Glutamatergic neuron (in vitro differentiated cells): Measurements from ENCODE around the gene MAP6D1. TPM values are rescaled to one million over a fixed set of nuclear protein-coding genes. Genes with fewer than 3 reads are reported as not detected.

ENCODE experiments used
- DNase-seq: peaks from one replicate; pipeline ENCODE4 v3.0.0; 2022
- H3K27ac Mint-ChIP-seq: one replicate; pipeline ENCODE4 v1.8.0; 2020; ENCODE audit warnings: mild to moderate bottlenecking, mixed read lengths, inconsistent platforms; ENCODE audit not compliant: unreplicated experiment
- H3K27me3 Mint-ChIP-seq: one replicate; pipeline ENCODE4 v1.8.0; 2020; ENCODE audit warnings: mild to moderate bottlenecking, moderate library complexity, mixed read lengths, inconsistent platforms; ENCODE audit not compliant: unreplicated experiment
- H3K36me3 Mint-ChIP-seq: one replicate; pipeline ENCODE4 v1.8.0; 2020; ENCODE audit warnings: mild to moderate bottlenecking, mixed read lengths, inconsistent platforms; ENCODE audit not compliant: unreplicated experiment
- H3K4me1 Mint-ChIP-seq: one replicate; pipeline ENCODE4 v1.8.0; 2020; ENCODE audit warnings: mild to moderate bottlenecking, low read depth, mixed read lengths, inconsistent platforms; ENCODE audit not compliant: unreplicated experiment
- H3K4me3 Mint-ChIP-seq: one replicate; pipeline ENCODE4 v1.8.0; 2020; ENCODE audit warnings: mild to moderate bottlenecking, mixed read lengths, inconsistent platforms; ENCODE audit not compliant: unreplicated experiment
- H3K9me3 Mint-ChIP-seq: one replicate; pipeline ENCODE4 v1.8.0; 2020; ENCODE audit warnings: mild to moderate bottlenecking, moderate library complexity, mixed read lengths, inconsistent platforms; ENCODE audit not compliant: unreplicated experiment
- CTCF ChIP-seq: fragments of 200-600 bp; sonication (generic); IDR thresholded peaks from one replicate; pipeline ENCODE4 v1.5.0; 2021; ENCODE audit not compliant: partially characterized antibody, unreplicated experiment
- total RNA-seq: library from RNA; stranded (reverse); fragmentation: NEBNext Ultra II Directional; extraction: Animal tissue kit (Norgen Biotek cat#: 25700); gene quantifications from one replicate; pipeline ENCODE4 v1.2.1, GENCODE V29; 2021; ENCODE audit not compliant: unreplicated experiment

The MAP6D1 gene
- total RNA-seq, 1 donor from 2014 or later = 10.2 TPM

DNA sequence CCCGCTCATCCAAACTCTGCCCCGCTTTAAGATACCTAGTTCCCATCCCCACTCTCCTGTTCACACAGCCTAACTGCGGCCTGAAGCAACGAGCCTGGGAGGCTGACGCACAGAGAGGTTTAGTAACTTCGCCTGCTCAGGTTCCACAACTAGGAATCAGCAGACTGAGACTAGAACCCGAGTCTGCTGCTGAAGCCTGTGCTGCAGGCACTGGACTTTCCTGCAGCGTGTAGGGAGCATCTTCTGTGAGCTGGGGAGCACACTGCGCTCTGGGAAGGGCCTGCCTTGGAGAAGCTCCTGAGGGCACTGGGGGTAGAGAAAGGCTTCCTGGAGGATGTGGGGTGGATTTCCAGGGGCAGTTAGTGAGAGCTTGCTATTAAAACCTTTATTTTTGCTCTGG is 4.8 kb upstream of the MAP6D1 start:
- Mint-ChIP-seq H3K4me3 (peak overlapping the region; percentile 76), H3K9me3 (peaks cover 16% of the 10 kb centered on the region), H3K27me3 (peaks cover 13% of the 10 kb centered on the region), H3K27ac (peak overlapping the region; percentile 94), H3K4me1 (peaks cover 56% of the 10 kb centered on the region), H3K36me3 (no peaks in the 10 kb centered on the region)
- DNase-seq = no peak
- no peak for TF ChIP-seq CTCF

DNA sequence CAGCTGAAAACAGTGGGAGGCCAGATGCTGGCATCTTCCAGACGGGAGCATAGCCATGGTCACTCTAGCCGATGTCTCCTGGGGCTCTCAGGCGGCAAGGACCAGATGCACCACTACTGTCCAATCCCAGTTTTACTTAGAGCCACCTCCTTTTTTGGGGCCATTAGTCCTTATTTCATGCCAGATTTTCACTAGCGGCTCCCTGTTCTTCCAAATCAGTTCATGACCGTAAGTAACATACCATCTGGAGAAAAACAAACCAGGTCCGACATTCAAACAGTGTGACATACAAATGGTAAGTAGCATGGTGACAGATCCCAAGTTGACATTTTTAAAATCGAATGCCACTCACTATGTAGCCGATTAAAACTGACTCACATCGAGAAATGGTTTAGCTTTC is 4.1 kb upstream of the MAP6D1 start:
- DNase-seq = peak; percentile 70
- no peak for TF ChIP-seq CTCF
- Mint-ChIP-seq H3K36me3 (no peaks in the 10 kb centered on the region), H3K4me1 (peaks cover 56% of the 10 kb centered on the region), H3K9me3 (peaks cover 17% of the 10 kb centered on the region), H3K27me3 (peaks cover 14% of the 10 kb centered on the region), H3K27ac (peak overlapping the region; percentile 94), H3K4me3 (peak overlapping the region; percentile 68)

DNA sequence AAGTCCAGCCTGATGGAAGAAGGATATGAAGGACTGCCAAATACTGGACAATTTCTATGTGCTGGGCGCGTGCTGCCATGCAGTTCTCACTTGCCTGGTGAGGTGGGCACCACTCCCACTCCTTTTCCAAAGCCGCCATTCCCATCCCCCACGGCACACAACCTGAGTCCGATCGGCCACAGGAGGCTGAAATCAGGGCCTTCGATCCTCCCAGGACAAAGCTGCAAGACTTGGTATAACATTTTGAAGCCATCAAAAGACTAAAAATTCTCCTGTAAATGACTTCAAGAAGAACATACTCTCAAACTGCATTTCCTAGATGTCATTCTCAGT is 3.1 kb upstream of the MAP6D1 start:
- no peak for TF ChIP-seq CTCF
- DNase-seq = no peak
- H3K9me3 Mint-ChIP-seq = peaks cover 22% of the 10 kb centered on the region
- peak overlapping the region; percentile 68 for H3K4me3 Mint-ChIP-seq
- peaks cover 59% of the 10 kb centered on the region for H3K4me1 Mint-ChIP-seq
- H3K36me3 Mint-ChIP-seq = peaks cover 4% of the 10 kb centered on the region
- H3K27me3 Mint-ChIP-seq = peaks cover 20% of the 10 kb centered on the region
- peak overlapping the region; percentile 94 for H3K27ac Mint-ChIP-seq

DNA sequence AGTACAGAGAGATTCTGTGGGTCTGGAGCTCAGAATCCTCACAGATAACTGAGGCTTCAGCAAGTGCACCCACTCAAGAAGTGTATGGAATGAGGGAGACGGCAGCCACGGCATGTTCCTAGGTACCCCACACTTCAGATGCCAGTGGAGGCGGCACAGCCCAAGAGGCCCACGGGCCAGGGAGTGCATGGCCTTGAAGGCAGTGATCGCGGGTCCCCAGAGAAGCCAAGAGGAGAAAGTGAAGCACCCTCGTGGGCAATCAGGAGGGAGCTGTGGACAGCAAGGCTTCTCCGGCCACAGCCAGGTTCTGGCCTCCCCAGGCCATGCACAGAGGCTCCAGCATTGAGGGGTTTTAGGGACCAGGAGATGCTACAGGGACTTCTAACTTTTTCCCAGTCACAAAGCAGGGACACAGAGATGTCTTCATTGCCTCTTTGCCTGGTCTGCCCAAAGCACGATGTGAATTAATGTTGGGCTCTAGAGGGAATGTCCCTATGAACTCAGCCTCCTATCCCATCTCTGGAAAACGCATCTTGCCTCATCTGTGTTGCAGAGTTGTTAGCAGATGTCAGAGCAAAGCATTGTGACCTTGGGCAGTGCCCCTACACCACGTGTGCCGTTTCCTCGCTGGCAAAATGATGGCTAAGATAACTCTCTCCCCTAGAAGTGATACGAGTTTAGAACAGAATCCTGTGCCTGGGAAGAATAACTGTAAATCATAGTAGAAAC is 2.6 kb upstream of the MAP6D1 start:
- Mint-ChIP-seq H3K4me1 (peaks cover 56% of the 10 kb centered on the region), H3K27me3 (peaks cover 20% of the 10 kb centered on the region), H3K27ac (peak overlapping the region; percentile 94), H3K9me3 (peaks cover 22% of the 10 kb centered on the region), H3K36me3 (peaks cover 4% of the 10 kb centered on the region), H3K4me3 (peak overlapping the region; percentile 68)
- no peak for DNase-seq
- no peak for TF ChIP-seq CTCF

- TF ChIP-seq CTCF = no peak
- peaks cover 22% of the 10 kb centered on the region for H3K9me3 Mint-ChIP-seq
- peaks cover 52% of the 10 kb centered on the region for H3K4me1 Mint-ChIP-seq
- H3K27me3 Mint-ChIP-seq = peaks cover 18% of the 10 kb centered on the region
- peaks cover 4% of the 10 kb centered on the region for H3K36me3 Mint-ChIP-seq
- DNase-seq = peak; percentile 38
- H3K4me3 Mint-ChIP-seq = peak overlapping the region; percentile 73
- peak overlapping the region; percentile 75 for H3K27ac Mint-ChIP-seq
These were observed 1.3 kb upstream of the MAP6D1 start for GRCh38 chr3:183826448-183827250.
